IMR-90 (cell line): ENCODE data around the gene FOXP4. TPM values are rescaled to one million over a fixed set of nuclear protein-coding genes. Genes with fewer than 3 reads are reported as not detected.

Experiments used
- ATAC-seq: fragments of 200-7000 bp; cut with Tn5 transposase; 2 replicates; pipeline ENCODE4 v1.9.1; 2020; ENCODE audit warnings: low read depth, mild to moderate bottlenecking, moderate library complexity
- BruUV-seq: library from RNA; stranded (reverse); fragments of 400-500 nt; replicated peaks from 2 replicates; lab custom pipeline; 2021; lab: Mats Ljungman, UMichigan
- CTCF ChIA-PET: fragments of 300-600 bp; formaldehyde crosslinking; extraction: SDS; loops from one replicate; lab custom pipeline; 2021; ENCODE audit warnings: antibody characterized with exemption; lab: Yijun Ruan, JAX
- POLR2A ChIA-PET: fragments of 300-600 bp; sonication (Branson Sonifier 250); formaldehyde crosslinking; loops from one replicate; lab custom pipeline; 2022; ENCODE audit warnings: antibody characterized with exemption; ENCODE audit not compliant: unreplicated experiment; lab: Charles Lee
- DNase-seq: peaks from one replicate; pipeline ENCODE4 v3.0.0; 2013
- H2AFZ ChIP-seq: replicated peaks from 2 replicates; pipeline ENCODE3; 2013; ENCODE audit warnings: low read length, mild to moderate bottlenecking; ENCODE audit not compliant: poor library complexity
- H2AK5ac ChIP-seq: 2 replicates; pipeline ENCODE4 v1.6.1; 2013; ENCODE audit warnings: low read depth, low read length, inconsistent platforms
- H2AK9ac ChIP-seq: replicated peaks from 2 replicates; pipeline ENCODE3; 2013; ENCODE audit warnings: mild to moderate bottlenecking, low read depth, low read length, moderate library complexity; ENCODE audit not compliant: poor library complexity
- H2BK120ac ChIP-seq: 2 replicates; pipeline ENCODE4 v1.6.1; 2013; ENCODE audit warnings: low read depth, low read length, inconsistent platforms
- H2BK15ac ChIP-seq: 3 replicates; pipeline ENCODE4 v1.6.1; 2013; ENCODE audit warnings: low read depth, low read length, inconsistent platforms
- H2BK20ac ChIP-seq: 2 replicates; pipeline ENCODE4 v1.6.1; 2013; ENCODE audit warnings: low read depth, mild to moderate bottlenecking, inconsistent platforms, low read length, moderate library complexity
- H2BK5ac ChIP-seq: 2 replicates; pipeline ENCODE4 v1.6.1; 2013; ENCODE audit warnings: mild to moderate bottlenecking, low read depth, low read length, inconsistent platforms; ENCODE audit not compliant: poor library complexity, severe bottlenecking
- H3K14ac ChIP-seq: replicated peaks from 2 replicates; pipeline ENCODE4 v1.6.1; 2013; ENCODE audit warnings: low read depth, low read length, inconsistent platforms
- H3K18ac ChIP-seq: 2 replicates; pipeline ENCODE4 v1.6.1; 2013; ENCODE audit warnings: low read depth, low read length, control low read depth
- H3K23ac ChIP-seq: 2 replicates; pipeline ENCODE4 v1.6.1; 2013; ENCODE audit warnings: low read depth, low read length, inconsistent platforms
- H3K27ac ChIP-seq: 2 replicates; pipeline ENCODE4 v1.5.1; 2013; ENCODE audit warnings: mild to moderate bottlenecking, control low read depth, low read length; ENCODE audit not compliant: insufficient read depth
- H3K27me3 ChIP-seq: 2 replicates; pipeline ENCODE4 v1.6.1; 2013; ENCODE audit warnings: low read length; ENCODE audit not compliant: control insufficient read depth, insufficient read depth
- H3K36me3 ChIP-seq: 2 replicates; pipeline ENCODE4 v1.6.1; 2013; ENCODE audit warnings: low read length, mixed read lengths; ENCODE audit not compliant: control insufficient read depth, insufficient read depth
- H3K4ac ChIP-seq: 2 replicates; pipeline ENCODE4 v1.6.1; 2013; ENCODE audit warnings: low read depth, low read length, inconsistent platforms
- H3K4me1 ChIP-seq: 2 replicates; pipeline ENCODE4 v1.6.1; 2013; ENCODE audit warnings: low read length, mixed read lengths; ENCODE audit not compliant: control insufficient read depth, insufficient read depth
- H3K4me2 ChIP-seq: 2 replicates; pipeline ENCODE4 v1.6.1; 2013; ENCODE audit warnings: low read depth, mild to moderate bottlenecking, control low read depth, low read length, moderate library complexity
- H3K4me3 ChIP-seq: 2 replicates; pipeline ENCODE4 v1.5.1; 2013; ENCODE audit warnings: low read depth, mild to moderate bottlenecking, control low read depth, low read length, moderate library complexity; ENCODE audit not compliant: insufficient read depth
- H3K56ac ChIP-seq: 2 replicates; pipeline ENCODE4 v1.6.1; 2013; ENCODE audit warnings: low read length, inconsistent platforms; ENCODE audit not compliant: insufficient read depth; ENCODE audit errors: extremely low read depth
- H3K79me1 ChIP-seq, 2 experiments: 2 replicates each; pipeline ENCODE4 v1.6.1; 2013; ENCODE audit warnings: low read length in 2 of 2, inconsistent platforms in 1 of 2, low read depth in 1 of 2
- H3K9ac ChIP-seq: 2 replicates; pipeline ENCODE4 v1.6.1; 2013; ENCODE audit warnings: low read depth, low read length, control low read depth
- H3K9me1 ChIP-seq: 2 replicates; pipeline ENCODE4 v1.6.1; 2013; ENCODE audit warnings: low read length, inconsistent platforms; ENCODE audit not compliant: insufficient read depth
- H3K9me3 ChIP-seq: 2 replicates; pipeline ENCODE4 v1.6.1; 2013; ENCODE audit warnings: low read length; ENCODE audit not compliant: control insufficient read depth, insufficient read depth
- H4K20me1 ChIP-seq: 2 replicates; pipeline ENCODE4 v1.6.1; 2013; ENCODE audit warnings: low read length, inconsistent platforms; ENCODE audit not compliant: insufficient read depth
- H4K5ac ChIP-seq: 2 replicates; pipeline ENCODE4 v1.6.1; 2013; ENCODE audit warnings: mild to moderate bottlenecking, low read depth, low read length, control low read depth
- H4K8ac ChIP-seq, 2 experiments: 2 replicates each; pipeline ENCODE4 v1.6.1; 2013; ENCODE audit warnings: low read depth in 2 of 2, low read length in 2 of 2, control low read depth in 1 of 2, inconsistent platforms in 1 of 2
- H4K91ac ChIP-seq: 2 replicates; pipeline ENCODE4 v1.6.1; 2013; ENCODE audit warnings: low read depth, low read length, inconsistent platforms; ENCODE audit not compliant: insufficient read depth
- BHLHE40 ChIP-seq: fragments of 150-350 bp; IDR thresholded peaks from 2 replicates; pipeline ENCODE4 v1.6.1; 2016; ENCODE audit warnings: mild to moderate bottlenecking, low read depth, low read length
- FOS ChIP-seq: fragments of 150-350 bp; IDR thresholded peaks from 2 replicates; pipeline ENCODE4 v1.6.1; 2016; ENCODE audit warnings: low read depth, low read length
- MXI1 ChIP-seq: IDR thresholded peaks from 2 replicates; pipeline ENCODE4 v1.6.1; 2012; ENCODE audit warnings: low read depth, mild to moderate bottlenecking, low read length, moderate library complexity, borderline replicate concordance
- NFE2L2 ChIP-seq: fragments of 150-350 bp; IDR thresholded peaks from 2 replicates; pipeline ENCODE4 v1.6.1; 2016; ENCODE audit warnings: low read depth, mild to moderate bottlenecking, low read length
- SMC3 ChIP-seq: fragments of 150-350 bp; IDR thresholded peaks from 2 replicates; pipeline ENCODE4 v1.6.1; 2016; ENCODE audit warnings: low read depth, mild to moderate bottlenecking, antibody characterized with exemption, low read length, moderate library complexity
- dilution Hi-C: fragments of 300-500 bp; cut with HindIII; formaldehyde crosslinking; loops from one replicate; pipeline ENCODE4 v1.14.3; 2018; ENCODE audit warnings: low sequenced_read_pairs; ENCODE audit not compliant: unreplicated experiment
- in situ Hi-C: fragments of 300-500 bp; cut with MboI; formaldehyde crosslinking; loops from 3 replicates; pipeline ENCODE4 v1.14.3; 2019; ENCODE audit warnings: low sequenced_read_pairs, inconsistent platforms, mixed read lengths
- intact Hi-C: fragments of 100-400 bp; cut with micrococcal nuclease; formaldehyde crosslinking; loops from 2 replicates; pipeline ENCODE4 v1.10.0; 2022
- polyA plus RNA-seq, 3 experiments: library from polyadenylated mRNA; depleted of rRNA; stranded (reverse); fragments of >200 nt; gene quantifications; 2 replicates each; pipeline ENCODE4 v1.2.3, GENCODE V29; 2012; ENCODE audit warnings: low replicate concordance in 1 of 3
- total RNA-seq: library from RNA; depleted of rRNA; stranded (reverse); fragments of >200 nt; gene quantifications from 2 replicates; pipeline ENCODE4 v1.2.3, GENCODE V29; 2012
- TF ChIP-seq, protein P1 (sequence below): conservative IDR thresholded peaks from 2 replicates; pipeline ENCODE4 v1.5.1; 2012; ENCODE audit warnings: mild to moderate bottlenecking, low read depth, low read length, improper control_type of control experiment

The FOXP4 gene
- total and polyA plus RNA-seq, 2 of the 4 experiments (the other 2 are of a cell fraction): 0.72 to 9.5 TPM

DNA sequence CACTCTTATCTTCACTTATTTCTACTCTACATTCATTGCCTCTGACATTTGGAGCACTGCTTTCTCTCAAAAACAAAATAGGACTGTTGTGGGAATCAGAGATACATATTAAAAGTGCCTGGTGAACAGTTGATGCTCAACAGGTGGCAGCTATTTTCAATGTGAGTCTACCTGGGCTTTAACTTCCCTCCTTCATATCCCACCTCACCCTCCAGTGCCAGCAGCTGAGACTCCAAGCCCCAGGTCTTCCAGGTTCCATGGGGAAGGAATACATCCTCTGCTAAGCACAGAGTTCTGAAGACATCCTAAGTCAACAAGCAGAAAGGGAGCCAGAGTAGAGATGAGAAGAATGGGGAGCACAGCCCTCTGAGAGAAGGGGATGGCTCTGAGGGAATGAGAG is 7.0 kb upstream of the FOXP4 start:
- H3K4me1 ChIP-seq: peaks cover 4% of the 10 kb centered on the region; the same call in 1 of the 2 replicates
- no peak overlapping the region for H2AK9ac ChIP-seq
- no peak overlapping the region for H2BK20ac ChIP-seq
- no TSS peak for BruUV-seq
- H3K9me3 ChIP-seq: no peaks in the 10 kb centered on the region
- H3K36me3 ChIP-seq: no peaks in the 10 kb centered on the region
- no peak overlapping the region for H3K18ac ChIP-seq
- dilution Hi-C loops: no loop called here
- no peaks in the 10 kb centered on the region for H3K9me1 ChIP-seq
- H4K5ac ChIP-seq: no peak overlapping the region
- H4K20me1 ChIP-seq: no peaks in the 10 kb centered on the region
- in situ Hi-C loops: no loop called here
- DNase-seq (no peak), ATAC-seq (no peak)
- no peak overlapping the region for H3K27ac ChIP-seq
- ChIA-PET CTCF (no interaction called here), POLR2A (no interaction called here)
- H3K4ac ChIP-seq: no peak overlapping the region
- no peak overlapping the region for H3K4me2 ChIP-seq
- H3K23ac ChIP-seq: no peak overlapping the region
- no peaks in the 10 kb centered on the region for H3K79me1 ChIP-seq
- no peak overlapping the region for H4K8ac ChIP-seq
- no peak overlapping the region for H2BK120ac ChIP-seq
- H3K27me3 ChIP-seq: peaks cover 46% of the 10 kb centered on the region
- H3K9ac ChIP-seq: no peak overlapping the region
- intact Hi-C loops: no loop called here
- no peak overlapping the region for H2AFZ ChIP-seq
- H2BK15ac ChIP-seq: no peak overlapping the region
- H3K56ac ChIP-seq: no peak overlapping the region
- H3K14ac ChIP-seq: no peak overlapping the region
- TF ChIP-seq SMC3: no peak
- TF ChIP-seq NFE2L2: no peak
- TF ChIP-seq, protein P1, sequence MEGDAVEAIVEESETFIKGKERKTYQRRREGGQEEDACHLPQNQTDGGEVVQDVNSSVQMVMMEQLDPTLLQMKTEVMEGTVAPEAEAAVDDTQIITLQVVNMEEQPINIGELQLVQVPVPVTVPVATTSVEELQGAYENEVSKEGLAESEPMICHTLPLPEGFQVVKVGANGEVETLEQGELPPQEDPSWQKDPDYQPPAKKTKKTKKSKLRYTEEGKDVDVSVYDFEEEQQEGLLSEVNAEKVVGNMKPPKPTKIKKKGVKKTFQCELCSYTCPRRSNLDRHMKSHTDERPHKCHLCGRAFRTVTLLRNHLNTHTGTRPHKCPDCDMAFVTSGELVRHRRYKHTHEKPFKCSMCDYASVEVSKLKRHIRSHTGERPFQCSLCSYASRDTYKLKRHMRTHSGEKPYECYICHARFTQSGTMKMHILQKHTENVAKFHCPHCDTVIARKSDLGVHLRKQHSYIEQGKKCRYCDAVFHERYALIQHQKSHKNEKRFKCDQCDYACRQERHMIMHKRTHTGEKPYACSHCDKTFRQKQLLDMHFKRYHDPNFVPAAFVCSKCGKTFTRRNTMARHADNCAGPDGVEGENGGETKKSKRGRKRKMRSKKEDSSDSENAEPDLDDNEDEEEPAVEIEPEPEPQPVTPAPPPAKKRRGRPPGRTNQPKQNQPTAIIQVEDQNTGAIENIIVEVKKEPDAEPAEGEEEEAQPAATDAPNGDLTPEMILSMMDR: no peak
- TF ChIP-seq FOS: no peak
- TF ChIP-seq MXI1: no peak
- TF ChIP-seq BHLHE40: no peak
- no peak overlapping the region for H4K91ac ChIP-seq
- no peak overlapping the region for H2BK5ac ChIP-seq
- H3K4me3 ChIP-seq: no peak overlapping the region
- H2AK5ac ChIP-seq: no peak overlapping the region
